Measurements from ENCODE around the gene UTP20. TPM values are rescaled to one million over a fixed set of nuclear protein-coding genes. Genes with fewer than 3 reads are reported as not detected.

The UTP20 gene
- total and polyA plus RNA-seq, 2 donors (not counting 3 experiments of a cell fraction or from before 2014, with no cell fraction given): 4.6 to 23.1 TPM

DNA sequence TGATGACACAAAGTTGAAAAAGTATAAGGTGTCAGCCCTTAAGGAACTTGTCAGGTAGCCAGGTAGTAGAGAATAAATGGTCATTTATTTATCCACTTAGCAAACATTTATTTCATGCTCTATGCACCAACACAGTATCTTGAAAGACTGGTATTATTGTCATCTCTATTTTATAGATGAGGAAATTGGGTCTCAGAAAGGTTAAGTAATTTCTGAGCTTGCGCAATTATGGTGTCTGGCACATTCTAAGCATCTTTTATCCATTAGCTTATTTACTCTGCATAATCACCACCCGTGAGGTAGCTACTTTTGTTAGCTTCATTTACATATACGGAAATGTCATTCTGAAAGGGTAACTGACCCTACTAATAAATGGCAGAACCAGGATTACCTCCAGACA is 2.5 kb upstream of the UTP20 start:
- Histone ChIP-seq H3K27ac (ENCODE audit: insufficient read depth, low read depth, low read length) (no peak overlapping the region), H3K4me2 (ENCODE audit: insufficient read depth, low read length) (no peak overlapping the region), H3K4me1 (ENCODE audit: control insufficient read depth, extremely low read depth, insufficient read depth, low read length) (peaks cover 7% of the 10 kb centered on the region), H3K9me3 (replicated peaks; ENCODE audit: control insufficient read depth, insufficient read depth, low read length) (no peaks in the 10 kb centered on the region), H3K79me2 (ENCODE audit: control insufficient read depth, insufficient read depth, low read length) (peaks cover 12% of the 10 kb centered on the region), H3K36me3 (ENCODE audit: control insufficient read depth in 2 of 2, extremely low read depth in 1 of 2, insufficient read depth in 2 of 2, low read length in 2 of 2) (no peaks in the 10 kb centered on the region), H4K20me1 (replicated peaks; ENCODE audit: control insufficient read depth, extremely low read depth, insufficient read depth, low read length) (no peaks in the 10 kb centered on the region), H3K9me1 (replicated peaks; ENCODE audit: control insufficient read depth, extremely low read depth, insufficient read depth, low read length) (no peaks in the 10 kb centered on the region), H3K4me3 (replicated peaks in 1 of 3; ENCODE audit: insufficient read depth in 1 of 3, low read depth in 1 of 3, low read length in 3 of 3) (no peak overlapping the region), H3K9ac (replicated peaks; ENCODE audit: extremely low read depth, insufficient read depth, low read length) (no peak overlapping the region), H2AFZ (ENCODE audit: low read depth, low read length) (no peak overlapping the region), H3K27me3 (ENCODE audit: control insufficient read depth in 2 of 2, insufficient read depth in 2 of 2, low read length in 2 of 2) (peaks cover 11 to 12% of the 10 kb centered on the region in 2 experiments)
- dilution Hi-C loops (cut with MboI; ENCODE audit: extremely low pct_ligation_motif_present, low sequenced_read_pairs): no loop called here
- DNase-seq (ENCODE audit: low read depth, low spot score): no peak
- TF ChIP-seq POLR2A (IDR thresholded peaks at IDR 0.05; ENCODE audit: low read depth, low read length): no peak
- CTCF ChIA-PET: interaction anchor here (1.1 to 1.3 kb wide), 2 partner anchors 10 to 46 kb away, joined by 3 to 5 read pairs; no protein-coding TSS in a partner anchor
- POLR2A ChIA-PET: no interaction called here
- no peak for FAIRE-seq
- intact Hi-C loops (cut with micrococcal nuclease): no loop called here
- no TSS peak for BruUV-seq (replicated peaks)

- ChIA-PET CTCF (no interaction called here), POLR2A (no interaction called here)
- H3K79me2 ChIP-seq (ENCODE audit: control insufficient read depth, insufficient read depth, low read length): peaks cover 2% of the 10 kb centered on the region
- intact Hi-C loops (cut with micrococcal nuclease): loop anchor here (10.0 kb wide), 1 partner anchor 363 kb away; no protein-coding TSS in a partner anchor
- no peaks in the 10 kb centered on the region for H3K27me3 ChIP-seq (ENCODE audit: control insufficient read depth in 2 of 2, insufficient read depth in 2 of 2, low read length in 2 of 2)
- dilution Hi-C loops (cut with MboI; ENCODE audit: extremely low pct_ligation_motif_present, low sequenced_read_pairs): no loop called here
- FAIRE-seq (no peak), DNase-seq (ENCODE audit: low read depth, low spot score) (no peak)
- no peak overlapping the region for H3K27ac ChIP-seq (ENCODE audit: insufficient read depth, low read depth, low read length)
- H3K9ac ChIP-seq (replicated peaks; ENCODE audit: extremely low read depth, insufficient read depth, low read length): no peak overlapping the region
- H3K4me3 ChIP-seq (replicated peaks in 1 of 3; ENCODE audit: insufficient read depth in 1 of 3, low read depth in 1 of 3, low read length in 3 of 3): no peak overlapping the region
- TF ChIP-seq FOS (IDR thresholded peaks at IDR 0.05; ENCODE audit: borderline replicate concordance, insufficient read depth, low read length) (no peak), EZH2 (IDR thresholded peaks at IDR 0.05; ENCODE audit: borderline replicate concordance, low read depth, low read length, severe bottlenecking) (no peak), JUN (IDR thresholded peaks at IDR 0.05; ENCODE audit: borderline replicate concordance, insufficient read depth, insufficient read length, low read depth) (no peak), POLR2AphosphoS5 (IDR thresholded peaks at IDR 0.05; ENCODE audit: insufficient read depth, low read depth, low read length) (no peak), GATA2 (IDR thresholded peaks at IDR 0.05; ENCODE audit: insufficient read depth, insufficient read length, low read depth, low read length) (no peak), POLR2A (IDR thresholded peaks at IDR 0.05; ENCODE audit: low read depth, low read length) (no peak)
- TF ChIP-seq, protein P1, sequence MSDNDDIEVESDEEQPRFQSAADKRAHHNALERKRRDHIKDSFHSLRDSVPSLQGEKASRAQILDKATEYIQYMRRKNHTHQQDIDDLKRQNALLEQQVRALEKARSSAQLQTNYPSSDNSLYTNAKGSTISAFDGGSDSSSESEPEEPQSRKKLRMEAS (IDR thresholded peaks at IDR 0.05; ENCODE audit: insufficient read depth, insufficient read length): no peak
- TF ChIP-seq, protein P2, sequence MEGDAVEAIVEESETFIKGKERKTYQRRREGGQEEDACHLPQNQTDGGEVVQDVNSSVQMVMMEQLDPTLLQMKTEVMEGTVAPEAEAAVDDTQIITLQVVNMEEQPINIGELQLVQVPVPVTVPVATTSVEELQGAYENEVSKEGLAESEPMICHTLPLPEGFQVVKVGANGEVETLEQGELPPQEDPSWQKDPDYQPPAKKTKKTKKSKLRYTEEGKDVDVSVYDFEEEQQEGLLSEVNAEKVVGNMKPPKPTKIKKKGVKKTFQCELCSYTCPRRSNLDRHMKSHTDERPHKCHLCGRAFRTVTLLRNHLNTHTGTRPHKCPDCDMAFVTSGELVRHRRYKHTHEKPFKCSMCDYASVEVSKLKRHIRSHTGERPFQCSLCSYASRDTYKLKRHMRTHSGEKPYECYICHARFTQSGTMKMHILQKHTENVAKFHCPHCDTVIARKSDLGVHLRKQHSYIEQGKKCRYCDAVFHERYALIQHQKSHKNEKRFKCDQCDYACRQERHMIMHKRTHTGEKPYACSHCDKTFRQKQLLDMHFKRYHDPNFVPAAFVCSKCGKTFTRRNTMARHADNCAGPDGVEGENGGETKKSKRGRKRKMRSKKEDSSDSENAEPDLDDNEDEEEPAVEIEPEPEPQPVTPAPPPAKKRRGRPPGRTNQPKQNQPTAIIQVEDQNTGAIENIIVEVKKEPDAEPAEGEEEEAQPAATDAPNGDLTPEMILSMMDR (IDR thresholded peaks at IDR 0.05; ENCODE audit: extremely low read depth in 1 of 2, insufficient read depth in 1 of 2, low read depth in 1 of 2, low read length in 2 of 2): no peak
- H3K9me1 ChIP-seq (replicated peaks; ENCODE audit: control insufficient read depth, extremely low read depth, insufficient read depth, low read length): no peaks in the 10 kb centered on the region
- H3K4me1 ChIP-seq (ENCODE audit: control insufficient read depth, extremely low read depth, insufficient read depth, low read length): no peaks in the 10 kb centered on the region
- H3K9me3 ChIP-seq (replicated peaks; ENCODE audit: control insufficient read depth, insufficient read depth, low read length): no peaks in the 10 kb centered on the region
- peaks cover 5 to 6% of the 10 kb centered on the region in 2 experiments for H3K36me3 ChIP-seq (ENCODE audit: control insufficient read depth in 2 of 2, extremely low read depth in 1 of 2, insufficient read depth in 2 of 2, low read length in 2 of 2)
- BruUV-seq (replicated peaks): no TSS peak
- no peak overlapping the region for H3K4me2 ChIP-seq (ENCODE audit: insufficient read depth, low read length)
- no peaks in the 10 kb centered on the region for H4K20me1 ChIP-seq (replicated peaks; ENCODE audit: control insufficient read depth, extremely low read depth, insufficient read depth, low read length)
- H2AFZ ChIP-seq (ENCODE audit: low read depth, low read length): no peak overlapping the region
Observed at GRCh38 chr12:101287357-101287756, 7.5 kb downstream of the UTP20 start.

All from endothelial cell of umbilical vein (primary cell).